CD4-positive, alpha-beta T cell treated with Interleukin-4 for 1 hour (primary cell): Measurements from ENCODE around the gene EBP.
A peak's percentile ranks its signal among the peaks of the same experiment; 100 is the strongest.
"Not testable (repeated sequence)": the region's sequence is repeated elsewhere in the genome, so short reads cannot be mapped to it uniquely, and the experiment has no call there.

Experiments used
- DNase-seq, 2 donors: peaks; one replicate each; pipeline ENCODE4 v3.0.0-alpha.2; 2020 to 2022

Gene EBP

DNA sequence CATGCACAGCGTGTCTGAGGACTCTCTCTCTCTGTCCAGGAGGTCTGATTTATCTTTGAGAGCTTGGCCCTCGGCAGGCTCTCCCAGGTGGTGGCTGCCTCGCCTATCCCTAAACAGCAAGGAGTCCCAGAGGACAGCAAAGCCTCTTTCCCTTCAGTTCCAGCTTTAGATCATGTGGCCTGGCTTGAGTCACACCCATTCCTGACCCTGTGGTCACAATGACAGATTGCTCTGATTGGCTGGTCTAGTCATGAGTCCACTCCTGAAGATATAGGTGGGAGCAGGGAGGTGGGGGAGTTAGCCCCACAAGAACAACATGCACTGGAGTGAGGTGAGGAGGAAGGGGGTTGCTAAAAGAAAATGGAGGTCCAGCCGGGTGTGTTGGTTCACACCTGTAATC lies 24.9 kb upstream of the EBP start:
- DNase-seq, result no peak

- DNase-seq, result no peak
Measured at GRCh38 chrX:48497871-48498270, 23.7 kb upstream of the EBP start.

DNA sequence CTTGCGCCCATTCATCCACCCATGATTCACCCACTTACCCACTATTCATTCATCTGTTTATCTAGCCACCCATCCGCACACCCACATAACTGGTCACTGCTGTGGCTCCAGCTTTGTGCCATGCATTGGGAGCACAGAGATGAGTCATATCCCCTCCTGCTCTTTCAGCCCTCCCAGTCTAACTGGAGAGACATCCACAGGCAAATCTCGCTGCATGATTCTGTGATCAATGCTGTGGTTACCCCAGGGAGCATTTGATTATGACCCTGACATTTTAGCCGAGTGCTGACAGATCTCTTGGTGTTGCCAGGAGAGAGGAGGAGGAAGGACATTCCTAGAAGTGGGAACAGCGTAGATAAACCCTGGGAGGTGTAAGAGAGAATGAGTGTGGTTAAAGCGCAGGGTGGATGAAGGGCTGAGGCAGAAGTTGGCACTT lies 23.2 kb upstream of the EBP start:
- no peak for DNase-seq

- DNase-seq, result no peak
Measured at GRCh38 chrX:48504261-48504660, 17.3 kb upstream of the EBP start.

- no peak for DNase-seq
Measured at GRCh38 chrX:48505481-48505880, 16.1 kb upstream of the EBP start.

DNA sequence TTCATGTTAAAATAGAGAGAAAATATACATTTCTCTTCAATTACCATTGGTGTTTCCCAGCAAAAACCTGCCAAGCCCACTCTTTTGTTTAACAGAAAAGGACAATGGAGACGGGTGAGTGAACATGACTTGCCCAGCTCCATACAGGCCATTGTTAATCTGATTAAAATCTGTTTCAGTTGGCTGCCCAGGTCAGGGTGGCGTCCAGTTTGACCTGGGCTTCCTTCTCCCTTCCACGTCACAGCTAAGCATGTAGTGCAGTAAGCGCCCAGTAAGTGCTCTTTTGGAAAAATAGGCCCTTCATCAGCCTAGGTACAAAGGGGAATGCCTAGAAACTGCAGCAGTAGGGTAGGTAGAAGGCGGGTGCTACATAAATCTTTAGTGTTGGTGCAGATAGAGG lies 14.4 kb upstream of the EBP start:
- DNase-seq, result no peak

GRCh38 chrX:48508400-48509244 lies 13.0 kb upstream of the EBP start, which contains the start of gene PORCN:
Gene PORCN (plus strand): TSS chrX:48508992. CDS start chrX:48509821, 829 bp downstream.
- peak; percentile 79 to 81 for DNase-seq

DNA sequence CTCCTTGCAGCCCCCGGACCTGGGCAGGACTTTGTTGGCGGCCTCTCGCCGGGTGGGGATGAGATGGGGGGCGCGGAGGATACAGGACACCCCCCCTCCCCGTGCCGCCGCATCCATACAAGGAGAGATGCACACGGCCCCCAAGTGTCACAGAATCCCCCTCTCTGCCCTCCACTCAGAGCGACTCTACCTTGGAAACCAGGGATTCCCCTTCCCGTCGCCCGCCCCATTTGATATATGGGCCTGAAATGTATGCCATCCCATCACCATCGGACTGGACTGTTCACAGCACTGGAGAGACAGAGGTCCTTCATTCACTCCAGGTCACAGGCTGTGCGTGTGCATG lies 12.4 kb upstream of the EBP start:
- peak in 1 of 2 donors; percentile 37 for DNase-seq

- no peak for DNase-seq
Measured at GRCh38 chrX:48509619-48510018, 12.0 kb upstream of the EBP start.

DNA sequence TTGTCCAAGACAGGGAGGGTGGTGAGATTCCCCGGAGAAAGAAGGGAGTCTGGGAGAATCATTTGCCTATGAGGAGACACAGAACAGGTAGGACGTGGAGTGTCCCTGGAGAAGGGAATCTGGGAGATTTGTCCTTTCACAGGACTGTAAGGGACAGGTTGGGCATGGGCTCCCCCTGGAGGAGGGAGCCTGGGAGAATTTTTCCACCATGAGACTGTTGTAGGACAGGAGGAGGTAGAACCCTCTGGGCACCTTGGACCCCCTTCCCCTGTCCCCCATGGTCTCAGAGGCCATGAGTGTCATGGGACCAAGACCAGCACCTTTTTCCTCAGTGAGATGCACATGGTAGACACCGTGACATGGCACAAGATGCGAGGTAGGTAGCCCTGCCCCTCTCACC lies 10.0 kb upstream of the EBP start:
- no peak for DNase-seq

- DNase-seq, result no peak
Measured at GRCh38 chrX:48512371-48512935, 9.2 kb upstream of the EBP start.

- no peak for DNase-seq
Measured at GRCh38 chrX:48513670-48514069, 7.9 kb upstream of the EBP start.

DNA sequence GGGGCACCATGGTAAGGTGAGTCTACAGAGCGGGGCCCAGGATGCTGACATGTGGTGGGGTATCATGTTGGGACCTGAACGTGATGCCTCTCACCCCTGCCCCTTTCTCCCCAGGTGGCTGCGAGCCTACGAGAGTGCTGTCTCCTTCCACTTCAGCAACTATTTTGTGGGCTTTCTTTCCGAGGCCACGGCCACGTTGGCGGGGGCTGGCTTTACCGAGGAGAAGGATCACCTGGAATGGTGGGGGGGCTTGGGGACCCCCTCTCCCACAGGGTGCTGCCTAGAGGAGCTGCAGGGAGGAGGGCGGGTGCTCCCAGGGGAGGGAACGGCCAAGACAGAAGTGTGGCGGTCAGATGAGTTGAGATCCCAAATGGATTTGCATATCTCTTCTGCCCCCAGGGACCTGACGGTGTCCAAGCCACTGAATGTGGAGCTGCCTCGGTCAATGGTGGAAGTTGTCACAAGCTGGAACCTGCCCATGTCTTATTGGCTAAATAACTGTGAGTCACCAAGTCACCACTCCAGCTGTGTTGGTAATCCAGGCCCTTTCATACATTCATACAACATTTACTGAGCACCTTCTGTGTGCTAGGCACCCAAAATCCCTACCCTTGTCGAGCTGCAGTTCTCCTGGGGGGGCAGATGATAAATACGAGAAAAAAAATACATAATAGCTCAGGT lies 7.3 kb upstream of the EBP start:
- DNase-seq, result no peak

GRCh38 chrX:48514868-48515460 lies 6.6 kb upstream of the EBP start:
- no peak for DNase-seq

DNA sequence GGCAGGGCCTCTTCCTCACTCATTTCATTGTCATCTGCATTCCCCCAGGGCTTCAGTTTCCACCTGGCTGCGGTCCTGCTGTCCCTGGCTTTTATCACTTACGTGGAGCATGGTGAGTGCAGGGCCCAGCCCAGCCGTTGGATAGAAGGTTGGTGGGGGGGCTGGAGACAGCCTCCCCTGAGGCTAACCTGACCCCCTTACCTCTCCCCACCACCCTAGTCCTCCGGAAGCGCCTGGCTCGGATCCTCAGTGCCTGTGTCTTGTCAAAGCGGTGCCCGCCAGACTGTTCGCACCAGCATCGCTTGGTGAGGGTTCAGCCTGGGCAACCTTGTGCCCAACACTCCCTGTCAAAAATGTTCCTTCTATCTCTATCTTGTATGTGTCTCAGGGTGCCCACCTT lies 5.8 kb upstream of the EBP start:
- DNase-seq, result no peak

DNA sequence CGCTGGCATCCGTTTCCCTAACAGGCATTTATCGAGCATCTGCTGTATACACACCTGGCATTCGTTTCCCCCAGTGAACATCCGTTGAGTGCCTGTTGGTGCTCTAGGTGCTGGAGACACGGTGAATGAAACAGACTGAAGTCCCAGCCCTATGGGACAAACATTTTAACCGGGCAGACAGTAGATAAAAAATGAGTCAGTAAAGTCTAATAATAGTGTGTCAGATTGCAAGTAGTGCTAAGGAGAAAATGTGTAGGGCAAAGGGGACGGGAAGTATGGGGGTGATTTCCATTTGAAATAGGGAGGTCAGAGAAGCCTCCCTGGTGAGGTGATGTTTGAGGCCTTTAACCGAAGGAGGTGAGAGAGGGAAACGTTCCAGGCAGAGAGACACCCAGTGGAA lies 5.3 kb upstream of the EBP start:
- no peak for DNase-seq

DNA sequence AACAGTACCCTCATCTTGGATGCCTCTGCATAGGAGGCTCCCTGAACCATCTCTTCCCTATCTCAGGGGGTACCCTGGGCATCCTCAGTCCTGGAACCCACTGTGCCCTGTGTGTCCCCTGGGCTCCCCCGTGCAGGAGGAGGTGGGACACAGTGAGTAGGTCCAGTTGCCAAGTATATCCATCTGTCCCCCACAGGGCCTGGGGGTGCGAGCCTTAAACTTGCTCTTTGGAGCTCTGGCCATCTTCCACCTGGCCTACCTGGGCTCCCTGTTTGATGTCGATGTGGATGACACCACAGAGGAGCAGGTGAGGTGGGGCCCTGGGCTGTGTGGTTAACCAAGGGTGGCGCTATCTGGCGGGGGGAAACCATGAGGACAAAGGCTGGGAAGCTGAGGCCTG lies 4.6 kb upstream of the EBP start:
- no peak for DNase-seq

DNA sequence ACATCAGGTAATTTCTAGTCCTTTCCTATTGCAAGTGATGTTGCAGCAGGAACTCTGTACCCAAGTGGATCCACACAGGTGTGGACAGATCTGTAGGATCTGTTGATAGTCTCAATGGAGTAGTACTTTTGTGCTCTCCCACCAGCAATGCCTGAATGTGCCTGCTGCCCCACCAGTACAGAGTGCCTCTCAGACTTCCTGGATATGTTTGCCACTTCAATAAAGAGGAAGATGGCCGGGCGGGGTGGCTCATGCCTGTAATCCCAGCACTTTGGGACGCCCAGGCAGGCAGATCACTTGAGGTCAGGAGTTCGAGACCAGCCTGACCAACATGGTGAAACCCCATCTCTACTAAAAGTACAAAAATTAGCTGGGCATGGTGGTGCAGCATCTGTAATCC lies 2.1 kb upstream of the EBP start:
- DNase-seq, result not testable (repeated sequence)

DNA sequence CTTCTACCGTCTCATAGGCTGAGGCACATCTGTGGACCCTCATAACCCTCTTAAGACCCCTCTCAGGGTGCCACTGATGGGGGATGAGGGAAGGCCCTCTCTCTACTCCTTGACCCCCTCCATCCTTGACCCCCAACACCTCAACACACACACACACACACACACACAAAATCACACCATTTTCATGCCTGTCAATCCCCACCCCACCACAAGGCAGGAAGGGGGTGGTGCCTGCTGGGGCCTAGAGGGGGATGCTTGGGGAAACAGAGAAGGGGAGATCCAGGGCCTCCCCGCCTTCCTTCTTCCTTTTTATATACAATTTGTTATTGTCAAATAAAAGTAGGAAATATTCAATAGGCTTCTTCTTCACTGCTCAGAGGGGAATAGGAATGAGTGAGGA lies 1.2 kb upstream of the EBP start:
- peak in 1 of 2 donors; percentile 38 for DNase-seq

- DNase-seq, result peak in 1 of 2 donors; percentile 21
Measured at GRCh38 chrX:48520976-48521352, 644 bp upstream of the EBP start.

GRCh38 chrX:48522291-48522690 lies 683 bp downstream of the EBP start:
- no peak for DNase-seq

DNA sequence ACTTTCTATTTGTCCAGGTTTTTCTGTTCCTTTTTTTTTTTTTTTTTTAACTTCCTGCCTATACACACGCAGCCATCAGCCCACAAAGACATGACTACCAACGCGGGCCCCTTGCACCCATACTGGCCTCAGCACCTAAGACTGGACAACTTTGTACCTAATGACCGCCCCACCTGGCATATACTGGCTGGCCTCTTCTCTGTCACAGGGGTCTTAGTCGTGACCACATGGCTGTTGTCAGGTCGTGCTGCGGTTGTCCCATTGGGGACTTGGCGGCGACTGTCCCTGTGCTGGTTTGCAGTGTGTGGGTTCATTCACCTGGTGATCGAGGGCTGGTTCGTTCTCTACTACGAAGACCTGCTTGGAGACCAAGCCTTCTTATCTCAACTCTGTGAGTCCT lies 2.1 kb downstream of the EBP start:
- no peak for DNase-seq

DNA sequence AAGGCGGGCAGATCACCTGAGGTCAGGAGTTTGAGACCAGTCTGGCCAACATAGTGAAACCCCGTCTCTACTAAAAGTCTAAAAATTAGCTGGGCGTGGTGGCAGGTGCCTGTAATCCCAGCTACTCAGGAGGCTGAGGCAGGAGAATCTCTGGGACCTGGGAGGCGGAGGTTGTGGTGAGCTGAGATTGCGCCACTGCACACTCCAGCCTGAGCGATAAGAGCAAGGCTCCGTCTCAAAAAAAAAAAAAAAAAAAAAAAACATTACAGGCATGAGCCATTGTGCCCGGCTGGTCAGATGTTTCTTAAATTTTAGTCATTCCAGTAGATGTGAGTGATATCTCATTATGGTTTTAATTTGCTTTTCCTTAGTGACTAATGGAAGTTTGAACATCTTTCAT lies 4.2 kb downstream of the EBP start:
- not testable (repeated sequence) for DNase-seq

- DNase-seq, result no peak
Measured at GRCh38 chrX:48530736-48531135, 9.1 kb downstream of the EBP start.
